Measurements from ENCODE around the gene RGCC.

- TF ChIP-seq, protein P1, sequence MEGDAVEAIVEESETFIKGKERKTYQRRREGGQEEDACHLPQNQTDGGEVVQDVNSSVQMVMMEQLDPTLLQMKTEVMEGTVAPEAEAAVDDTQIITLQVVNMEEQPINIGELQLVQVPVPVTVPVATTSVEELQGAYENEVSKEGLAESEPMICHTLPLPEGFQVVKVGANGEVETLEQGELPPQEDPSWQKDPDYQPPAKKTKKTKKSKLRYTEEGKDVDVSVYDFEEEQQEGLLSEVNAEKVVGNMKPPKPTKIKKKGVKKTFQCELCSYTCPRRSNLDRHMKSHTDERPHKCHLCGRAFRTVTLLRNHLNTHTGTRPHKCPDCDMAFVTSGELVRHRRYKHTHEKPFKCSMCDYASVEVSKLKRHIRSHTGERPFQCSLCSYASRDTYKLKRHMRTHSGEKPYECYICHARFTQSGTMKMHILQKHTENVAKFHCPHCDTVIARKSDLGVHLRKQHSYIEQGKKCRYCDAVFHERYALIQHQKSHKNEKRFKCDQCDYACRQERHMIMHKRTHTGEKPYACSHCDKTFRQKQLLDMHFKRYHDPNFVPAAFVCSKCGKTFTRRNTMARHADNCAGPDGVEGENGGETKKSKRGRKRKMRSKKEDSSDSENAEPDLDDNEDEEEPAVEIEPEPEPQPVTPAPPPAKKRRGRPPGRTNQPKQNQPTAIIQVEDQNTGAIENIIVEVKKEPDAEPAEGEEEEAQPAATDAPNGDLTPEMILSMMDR (IDR thresholded peaks at IDR 0.05; ENCODE audit: low read length) = no peak
- no peak for TF ChIP-seq EZH2 (optimal IDR thresholded peaks at IDR 0.05; ENCODE audit: low read depth, low read length)
These were observed 43.9 kb downstream of the RGCC start for GRCh38 chr13:41501281-41501680.

Data from MM.1S (cell line).